Liver (tissue), 3 donors: Measurements from ENCODE around the gene HDAC2.
A peak's percentile ranks its signal among the peaks of the same experiment; 100 is the strongest.

ENCODE experiments used
- ATF3 ChIP-seq: IDR thresholded peaks from 2 replicates; pipeline ENCODE4 v1.6.1; 2016; ENCODE audit warnings: antibody characterized with exemption
- CTCF ChIP-seq: fragments of 150-350 bp; IDR thresholded peaks from 2 replicates; pipeline ENCODE4 v1.5.1; 2017; ENCODE audit warnings: improper control_type of control experiment, low read depth, low read length; ENCODE audit not compliant: missing input control
- EGR1 ChIP-seq, 2 donors: IDR thresholded peaks; 2 replicates each; pipeline ENCODE4 v1.6.1; 2016 to 2018; ENCODE audit warnings: antibody characterized with exemption in 2 of 2, low read depth in 2 of 2
- FOXA1 ChIP-seq: IDR thresholded peaks from 2 replicates; pipeline ENCODE4 v1.6.1; 2016; ENCODE audit warnings: antibody characterized with exemption
- HNF4A ChIP-seq, 2 donors: conservative IDR thresholded peaks; 2 replicates each; pipeline ENCODE4 v1.6.1; 2016; ENCODE audit warnings: antibody characterized with exemption in 2 of 2, mild to moderate bottlenecking in 2 of 2
- RAD21 ChIP-seq, 2 donors: IDR thresholded peaks; 2 replicates each; pipeline ENCODE4 v1.6.1; 2016; ENCODE audit warnings: antibody characterized with exemption in 2 of 2, mild to moderate bottlenecking in 2 of 2
- REST ChIP-seq: IDR thresholded peaks from 2 replicates; pipeline ENCODE4 v1.6.1; 2016; ENCODE audit warnings: antibody characterized with exemption, mild to moderate bottlenecking
- SP1 ChIP-seq: IDR thresholded peaks from 2 replicates; pipeline ENCODE4 v1.6.1; 2018; ENCODE audit warnings: antibody characterized with exemption, mild to moderate bottlenecking
- TAF1 ChIP-seq: conservative IDR thresholded peaks from 2 replicates; pipeline ENCODE4 v1.6.1; 2016; ENCODE audit warnings: antibody characterized with exemption, mild to moderate bottlenecking
- YY1 ChIP-seq: IDR thresholded peaks from 2 replicates; pipeline ENCODE4 v1.6.1; 2016; ENCODE audit warnings: antibody characterized with exemption, mild to moderate bottlenecking
- donor health status: healthy.
- donor health status: healthy.

- no peak for TF ChIP-seq YY1
- TF ChIP-seq TAF1 = no peak
- no peak for TF ChIP-seq CTCF
- no peak for TF ChIP-seq ATF3
- TF ChIP-seq RAD21 (IDR thresholded peaks at IDR 0.05) = peak in 1 of 2 donors; percentile 37
- peak; percentile 25 for TF ChIP-seq SP1
- TF ChIP-seq EGR1 (IDR thresholded peaks at IDR 0.05; ENCODE audit: low read depth in 2 of 2) = no peak
- TF ChIP-seq FOXA1 = no peak
- TF ChIP-seq HNF4A (conservative IDR thresholded peaks at IDR 0.05) = no peak
- TF ChIP-seq REST = no peak
Measured at GRCh38 chr6:113903666-113904330, 67.2 kb downstream of the HDAC2 start.
